Peyer's patch (tissue), 4 donors: ENCODE measurements around the gene ST8SIA5.

ENCODE experiments used
- POLR2A ChIP-seq, 2 donors: fragments of 450-650 bp; IDR thresholded peaks; one replicate each; pipeline ENCODE4 v1.5.1; 2017; ENCODE audit warnings: antibody characterized with exemption in 2 of 2, mild to moderate bottlenecking in 2 of 2, moderate library complexity in 2 of 2
- TF ChIP-seq, protein P1 (sequence below), 6 experiments: fragments of 450-650 bp in 4 of 6; fragments of 200-600 bp in 2 of 6; sonication (generic) in 1 of 6; IDR thresholded peaks; one replicate each; pipeline ENCODE4 v1.5.1; 2017 to 2019; ENCODE audit warnings: antibody characterized with exemption in 6 of 6, mild to moderate bottlenecking in 3 of 6, moderate library complexity in 1 of 6

DNA sequence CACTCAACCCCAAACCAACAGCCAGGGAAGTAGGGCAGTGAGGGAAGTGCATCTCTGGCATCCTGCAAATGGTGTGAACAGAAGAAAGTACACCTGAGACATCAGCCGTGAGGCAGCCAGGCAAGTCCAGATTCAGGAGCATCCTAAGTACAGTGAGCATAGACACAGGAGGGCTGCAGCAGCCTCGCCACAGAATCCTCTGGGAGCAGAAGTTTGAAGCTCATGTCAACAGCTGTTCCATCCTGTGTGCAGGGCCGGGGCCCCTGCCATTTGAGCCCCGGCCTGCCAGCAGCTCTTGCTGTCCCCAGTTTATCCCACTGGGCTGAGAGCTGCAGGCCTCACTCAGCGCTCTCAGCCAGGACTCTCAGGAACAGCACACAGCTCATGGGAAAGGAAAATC, 114.3 kb downstream of the ST8SIA5 start:
- TF ChIP-seq, protein P1, sequence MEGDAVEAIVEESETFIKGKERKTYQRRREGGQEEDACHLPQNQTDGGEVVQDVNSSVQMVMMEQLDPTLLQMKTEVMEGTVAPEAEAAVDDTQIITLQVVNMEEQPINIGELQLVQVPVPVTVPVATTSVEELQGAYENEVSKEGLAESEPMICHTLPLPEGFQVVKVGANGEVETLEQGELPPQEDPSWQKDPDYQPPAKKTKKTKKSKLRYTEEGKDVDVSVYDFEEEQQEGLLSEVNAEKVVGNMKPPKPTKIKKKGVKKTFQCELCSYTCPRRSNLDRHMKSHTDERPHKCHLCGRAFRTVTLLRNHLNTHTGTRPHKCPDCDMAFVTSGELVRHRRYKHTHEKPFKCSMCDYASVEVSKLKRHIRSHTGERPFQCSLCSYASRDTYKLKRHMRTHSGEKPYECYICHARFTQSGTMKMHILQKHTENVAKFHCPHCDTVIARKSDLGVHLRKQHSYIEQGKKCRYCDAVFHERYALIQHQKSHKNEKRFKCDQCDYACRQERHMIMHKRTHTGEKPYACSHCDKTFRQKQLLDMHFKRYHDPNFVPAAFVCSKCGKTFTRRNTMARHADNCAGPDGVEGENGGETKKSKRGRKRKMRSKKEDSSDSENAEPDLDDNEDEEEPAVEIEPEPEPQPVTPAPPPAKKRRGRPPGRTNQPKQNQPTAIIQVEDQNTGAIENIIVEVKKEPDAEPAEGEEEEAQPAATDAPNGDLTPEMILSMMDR (IDR thresholded peaks at IDR 0.05) = no peak
- TF ChIP-seq POLR2A (IDR thresholded peaks at IDR 0.05) = no peak
